HG03159 (cell line): Measurements from ENCODE around the gene CCDC170.
"Not testable (repeated sequence)": the region's sequence is repeated elsewhere in the genome, so short reads cannot be mapped to it uniquely, and the experiment has no call there.

Experiments used
- ATAC-seq: cut with Tn5 transposase; IDR thresholded peaks from one replicate; pipeline ENCODE4 v1.9.1; 2021; ENCODE audit warnings: mild to moderate bottlenecking, moderate library complexity; ENCODE audit not compliant: unreplicated experiment

Gene CCDC170

GRCh38 chr6:151544453-151544852 is 50.6 kb downstream of the CCDC170 start:
- ATAC-seq: no peak

GRCh38 chr6:151544884-151545283 is 51.1 kb downstream of the CCDC170 start:
- ATAC-seq: not testable (repeated sequence)

DNA sequence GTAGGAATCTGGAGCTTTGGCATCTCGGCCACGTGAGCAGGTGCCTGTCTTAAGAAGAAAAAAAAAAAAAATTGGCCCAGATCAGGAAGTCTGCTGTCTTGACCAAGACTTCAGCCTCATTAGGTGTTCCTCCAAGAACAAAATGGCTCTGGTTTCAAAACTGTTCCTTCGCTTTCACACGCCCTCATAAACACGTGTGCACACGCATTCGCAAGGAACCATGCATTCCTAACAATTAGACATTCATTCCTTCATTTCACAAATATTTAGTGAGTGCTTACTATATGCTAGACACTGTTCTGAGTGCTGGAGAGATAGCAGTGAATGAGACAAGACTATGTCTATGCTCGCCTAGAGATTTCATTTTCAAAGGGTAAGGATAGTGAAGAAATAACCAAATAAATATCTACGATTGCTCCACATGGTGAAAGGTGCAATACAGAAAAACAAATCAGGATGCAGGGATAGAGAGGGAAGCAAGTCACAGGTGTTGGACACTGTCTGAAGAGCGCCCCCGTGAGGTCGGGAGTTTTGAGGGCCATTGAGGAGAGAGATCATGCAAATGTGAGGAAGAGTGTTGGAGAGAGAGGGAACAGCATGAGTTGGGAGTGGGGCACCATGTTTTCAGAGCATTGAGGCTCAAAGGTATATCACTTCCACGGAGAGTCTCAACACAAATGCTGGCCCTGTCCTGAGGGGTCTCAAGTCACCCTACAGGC is 53.3 kb downstream of the CCDC170 start:
- no peak for ATAC-seq

DNA sequence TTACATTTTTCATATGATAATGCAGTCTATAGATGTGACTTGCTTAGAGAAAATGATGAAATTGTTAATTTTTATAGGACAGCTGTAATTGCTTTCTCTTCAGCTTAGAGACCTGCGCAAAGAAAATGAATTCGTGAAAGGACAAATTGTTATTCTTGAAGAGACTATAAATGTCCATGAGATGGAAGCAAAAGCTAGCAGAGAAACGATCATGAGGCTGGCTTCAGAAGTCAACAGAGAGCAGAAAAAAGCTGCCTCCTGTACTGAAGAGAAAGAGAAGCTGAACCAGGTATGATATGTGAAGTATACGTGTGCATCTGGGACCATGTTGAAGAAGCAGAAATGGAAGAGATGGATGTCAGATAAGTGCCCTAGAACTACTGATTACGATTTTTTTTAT is 54.4 kb downstream of the CCDC170 start:
- ATAC-seq: no peak

GRCh38 chr6:151549790-151550189 is 56.0 kb downstream of the CCDC170 start:
- ATAC-seq: no peak

DNA sequence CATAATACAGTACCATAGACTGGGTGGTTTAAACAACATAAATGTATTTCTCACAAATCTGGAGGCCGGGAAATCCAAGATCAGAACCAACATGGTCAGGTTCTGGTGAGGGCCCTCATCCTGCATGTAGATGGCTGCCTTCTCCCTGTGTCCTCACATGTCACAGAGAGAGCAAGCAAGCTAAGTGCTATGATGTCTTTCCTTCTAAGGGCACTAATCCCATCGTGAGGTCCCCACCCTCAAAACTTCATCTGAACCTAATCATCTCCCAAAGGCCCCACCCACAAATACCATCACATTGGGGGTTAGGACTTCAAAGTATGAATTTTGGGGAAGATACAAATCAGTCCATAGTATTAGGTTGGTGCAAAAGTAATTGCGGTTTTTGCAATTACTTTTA is 56.8 kb downstream of the CCDC170 start:
- no peak for ATAC-seq

GRCh38 chr6:151551223-151551857 is 57.5 kb downstream of the CCDC170 start:
- ATAC-seq: no peak

GRCh38 chr6:151553416-151554165 is 59.8 kb downstream of the CCDC170 start:
- no peak for ATAC-seq

GRCh38 chr6:151561238-151561637 is 67.4 kb downstream of the CCDC170 start:
- ATAC-seq: no peak

GRCh38 chr6:151564654-151565053 is 70.8 kb downstream of the CCDC170 start:
- no peak for ATAC-seq

DNA sequence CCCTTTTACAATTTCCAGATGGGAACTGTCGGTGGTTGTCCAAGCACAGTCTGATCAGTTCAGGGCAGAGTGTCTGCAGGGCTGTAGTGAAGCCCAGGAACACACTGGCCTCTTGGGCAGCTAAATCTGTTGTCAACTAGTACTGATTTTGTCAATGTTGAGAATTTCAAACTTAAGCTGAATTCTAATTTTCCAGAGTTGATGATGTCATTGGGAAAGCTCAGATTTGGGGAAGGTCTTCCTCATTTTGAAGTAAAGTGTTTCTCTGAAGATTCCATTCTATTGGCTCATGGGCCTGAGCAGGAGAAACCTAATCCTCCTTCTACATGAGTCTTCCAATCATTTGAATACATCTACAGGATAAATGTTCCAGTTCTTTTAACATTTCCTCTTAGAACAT is 72.1 kb downstream of the CCDC170 start:
- no peak for ATAC-seq

- no peak for ATAC-seq
These were observed 72.7 kb downstream of the CCDC170 start for GRCh38 chr6:151566557-151566956.

- ATAC-seq: no peak
These were observed 82.8 kb downstream of the CCDC170 start for GRCh38 chr6:151576633-151577032.

DNA sequence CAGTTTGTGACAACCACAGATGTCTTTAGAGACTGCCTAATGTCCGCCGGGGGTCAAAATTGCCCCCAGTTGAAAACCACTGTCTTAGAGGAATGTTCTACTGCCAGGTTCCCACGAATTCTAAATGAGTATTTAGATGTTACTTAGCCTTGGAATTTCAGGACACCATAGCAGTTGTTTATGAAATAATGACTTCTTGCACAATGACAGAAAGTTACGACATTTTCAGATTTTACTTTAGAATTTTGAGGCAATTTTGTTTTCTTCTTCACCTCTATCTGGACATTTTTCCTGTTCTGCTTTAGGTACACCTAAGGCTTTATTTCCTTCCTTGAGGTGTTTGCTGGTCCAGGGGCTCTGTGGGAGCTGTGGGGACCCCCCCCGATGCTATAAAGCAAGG is 83.4 kb downstream of the CCDC170 start:
- ATAC-seq: no peak

DNA sequence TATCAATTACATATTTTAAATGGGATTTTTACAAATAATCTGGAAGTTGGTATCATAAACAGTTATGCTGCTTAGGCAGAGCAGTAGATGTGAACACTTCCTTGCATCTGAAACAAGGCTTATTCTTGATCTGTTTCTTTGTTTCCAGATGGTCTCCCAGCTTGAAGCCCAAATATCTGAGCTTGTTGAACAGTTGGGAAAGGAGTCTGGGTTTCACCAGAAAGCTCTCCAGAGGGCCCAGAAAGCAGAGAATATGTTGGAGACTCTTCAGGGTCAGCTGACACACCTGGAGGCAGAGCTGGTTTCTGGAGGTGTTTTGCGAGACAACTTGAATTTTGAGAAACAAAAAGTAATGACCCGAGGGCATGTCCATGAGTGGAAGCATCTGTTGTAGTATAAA is 91.9 kb downstream of the CCDC170 start:
- no peak for ATAC-seq

GRCh38 chr6:151589667-151590066 is 95.8 kb downstream of the CCDC170 start:
- ATAC-seq: no peak

GRCh38 chr6:151590742-151591141 is 96.9 kb downstream of the CCDC170 start:
- no peak for ATAC-seq

DNA sequence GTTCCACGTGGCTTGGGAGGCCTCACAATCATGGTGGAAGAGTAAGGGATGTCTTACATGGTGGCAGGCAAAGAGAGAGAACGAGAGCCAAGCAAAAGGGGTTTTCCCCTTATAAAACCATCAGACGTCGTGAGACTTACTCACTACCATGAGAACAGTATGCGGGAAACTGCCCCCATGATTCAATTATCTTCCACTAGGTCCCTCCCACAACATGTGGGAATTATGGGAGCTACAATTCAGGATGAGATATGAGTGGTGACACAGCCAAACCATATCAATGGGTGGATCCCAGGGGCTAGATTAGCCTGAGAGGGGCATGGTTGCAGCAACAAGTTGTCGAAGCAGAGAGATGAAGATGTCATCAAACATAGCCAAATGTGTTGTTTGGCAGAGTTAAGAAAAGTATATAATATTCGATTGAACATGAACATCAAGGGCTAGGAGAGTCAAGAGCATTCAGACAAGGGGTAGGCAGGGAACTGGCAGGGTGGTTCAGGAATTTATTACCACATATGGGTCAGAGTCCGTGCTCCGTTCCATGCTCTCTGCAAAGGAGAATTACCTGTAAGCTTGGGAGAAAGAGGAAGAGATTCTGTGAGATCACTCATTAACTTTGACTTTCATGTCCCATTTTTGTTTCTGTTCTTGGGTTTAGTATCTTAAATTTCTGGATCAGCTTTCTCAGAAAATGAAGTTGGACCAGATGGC is 98.8 kb downstream of the CCDC170 start:
- no peak for ATAC-seq

GRCh38 chr6:151609146-151609902 is 115.5 kb downstream of the CCDC170 start:
- no peak for ATAC-seq

DNA sequence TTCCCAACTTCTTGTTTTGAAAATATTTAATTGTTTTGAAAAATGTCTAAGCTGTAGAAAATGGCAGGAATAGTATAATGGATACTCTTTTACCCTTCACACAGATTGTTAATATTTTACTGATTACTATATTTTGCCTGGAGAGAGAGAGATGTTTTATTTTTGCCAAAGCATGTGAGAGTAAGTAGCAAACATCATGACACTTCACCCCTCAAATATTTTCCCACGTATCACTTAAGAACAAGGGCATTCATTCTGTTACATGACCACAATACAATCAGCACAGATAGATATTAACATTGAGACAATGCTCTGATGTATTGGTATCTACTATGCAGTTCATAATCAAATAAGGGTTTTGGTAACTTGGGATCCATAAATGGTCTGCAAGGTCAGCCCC is 116.5 kb downstream of the CCDC170 start:
- ATAC-seq: no peak

GRCh38 chr6:151614630-151615029 is 120.8 kb downstream of the CCDC170 start:
- no peak for ATAC-seq
